ENCODE data around the gene TOMT. TPM values are rescaled to one million over a fixed set of nuclear protein-coding genes. Genes with fewer than 3 reads are reported as not detected.

Gene TOMT
- total RNA-seq, 2 donors from 2014 or later = not detected

GRCh38 chr11:72072348-72072747 lies 33.4 kb upstream of the TOMT start:
- Histone ChIP-seq H3K4me3 (ENCODE audit: low read length) (no peak overlapping the region), H3K4me1 (ENCODE audit: control insufficient read depth, insufficient read depth, low read length) (peaks cover 2% of the 10 kb centered on the region), H3K9ac (ENCODE audit: extremely low read depth, low read length, poor library complexity, severe bottlenecking) (no peak overlapping the region), H3K36me3 (ENCODE audit: control insufficient read depth, insufficient read depth, low read length) (peaks cover 12% of the 10 kb centered on the region), H3K27ac (ENCODE audit: low read depth, low read length) (no peak overlapping the region), H3K27me3 (ENCODE audit: control insufficient read depth, insufficient read depth, low read length, poor library complexity, severe bottlenecking) (no peaks in the 10 kb centered on the region), H3K9me3 (ENCODE audit: control insufficient read depth, low read length) (no peaks in the 10 kb centered on the region)
- WGBS, 2 experiments (ENCODE audit: insufficient coverage in 1 of 2, insufficient read length in 1 of 2) = 74 to 90% methylated on average over 3 of the region's 3 CpGs
- no peak for DNase-seq
- H3K9me3 Mint-ChIP-seq = no peaks in the 10 kb centered on the region
- H3K36me3 Mint-ChIP-seq (ENCODE audit: low read depth) = peaks cover 18% of the 10 kb centered on the region
- TF ChIP-seq CTCF (conservative IDR thresholded peaks at IDR 0.05) = no peak
- H3K4me3 Mint-ChIP-seq = no peak overlapping the region
- no peaks in the 10 kb centered on the region for H3K27me3 Mint-ChIP-seq (ENCODE audit: insufficient read depth)
- H3K27ac Mint-ChIP-seq = no peak overlapping the region
- peaks cover 38% of the 10 kb centered on the region for H3K4me1 Mint-ChIP-seq

- H3K4me1 ChIP-seq (ENCODE audit: control insufficient read depth, insufficient read depth, low read length) = no peaks in the 10 kb centered on the region
- no peak overlapping the region for H3K9ac ChIP-seq (ENCODE audit: extremely low read depth, low read length, poor library complexity, severe bottlenecking)
- DNase-seq = peak; percentile 66
- peaks cover 4% of the 10 kb centered on the region for H3K36me3 ChIP-seq (ENCODE audit: control insufficient read depth, insufficient read depth, low read length)
- no peak overlapping the region for H3K4me3 ChIP-seq (ENCODE audit: low read length)
- no peaks in the 10 kb centered on the region for H3K27me3 ChIP-seq (ENCODE audit: control insufficient read depth, insufficient read depth, low read length, poor library complexity, severe bottlenecking)
- H3K9me3 Mint-ChIP-seq = no peaks in the 10 kb centered on the region
- H3K4me3 Mint-ChIP-seq = no peak overlapping the region
- 100% methylated on average over 1 of the region's 1 CpG for WGBS, 2 experiments (ENCODE audit: insufficient coverage in 1 of 2, insufficient read length in 1 of 2)
- peaks cover 11% of the 10 kb centered on the region for H3K36me3 Mint-ChIP-seq (ENCODE audit: low read depth)
- H3K9me3 ChIP-seq (ENCODE audit: control insufficient read depth, low read length) = no peaks in the 10 kb centered on the region
- peak overlapping the region; percentile 84 for H3K27ac Mint-ChIP-seq
- H3K27me3 Mint-ChIP-seq (ENCODE audit: insufficient read depth) = no peaks in the 10 kb centered on the region
- peak; percentile 58 for TF ChIP-seq CTCF (conservative IDR thresholded peaks at IDR 0.05)
- H3K27ac ChIP-seq (ENCODE audit: low read depth, low read length) = no peak overlapping the region
- peaks cover 24% of the 10 kb centered on the region for H3K4me1 Mint-ChIP-seq
These were observed 30.6 kb upstream of the TOMT start for GRCh38 chr11:72075109-72075508.

- Histone ChIP-seq H3K27ac (ENCODE audit: low read depth, low read length) (no peak overlapping the region), H3K4me1 (ENCODE audit: control insufficient read depth, insufficient read depth, low read length) (no peaks in the 10 kb centered on the region), H3K4me3 (ENCODE audit: low read length) (no peak overlapping the region), H3K9ac (ENCODE audit: extremely low read depth, low read length, poor library complexity, severe bottlenecking) (no peak overlapping the region), H3K36me3 (ENCODE audit: control insufficient read depth, insufficient read depth, low read length) (peaks cover 4% of the 10 kb centered on the region), H3K27me3 (ENCODE audit: control insufficient read depth, insufficient read depth, low read length, poor library complexity, severe bottlenecking) (no peaks in the 10 kb centered on the region), H3K9me3 (ENCODE audit: control insufficient read depth, low read length) (no peaks in the 10 kb centered on the region)
- H3K36me3 Mint-ChIP-seq (ENCODE audit: low read depth) = peaks cover 11% of the 10 kb centered on the region
- peaks cover 19% of the 10 kb centered on the region for H3K4me1 Mint-ChIP-seq
- WGBS, 2 experiments (ENCODE audit: insufficient coverage in 1 of 2, insufficient read length in 1 of 2) = 92 to 94% methylated on average over 4 of the region's 4 CpGs
- no peak for DNase-seq
- TF ChIP-seq CTCF (conservative IDR thresholded peaks at IDR 0.05) = no peak
- H3K4me3 Mint-ChIP-seq = no peak overlapping the region
- H3K9me3 Mint-ChIP-seq = no peaks in the 10 kb centered on the region
- peak overlapping the region; percentile 84 for H3K27ac Mint-ChIP-seq
- no peaks in the 10 kb centered on the region for H3K27me3 Mint-ChIP-seq (ENCODE audit: insufficient read depth)
These were observed 30.0 kb upstream of the TOMT start for GRCh38 chr11:72075756-72076155.

Measured in endodermal cell (in vitro differentiated cells).